SKM-1 (cell line): ENCODE measurements around the gene ACP6.
"Not testable (repeated sequence)": the region's sequence is repeated elsewhere in the genome, so short reads cannot be mapped to it uniquely, and the experiment has no call there.

Experiments used
- DNase-seq: peaks from one replicate; lab custom pipeline; 2025; ENCODE audit not compliant: unreplicated experiment; lab: John Stamatoyannopoulos, UW

Gene ACP6

GRCh38 chr1:147670319-147671001, at the start of gene ACP6:
TSS of gene ACP6 (minus strand) at chr1:147670524. CDS start at chr1:147670048, 476 bp downstream.
- peak; percentile 97 for DNase-seq

- DNase-seq = no peak
These were observed 49.4 kb upstream of the ACP6 start for GRCh38 chr1:147719711-147720225.

- no peak for DNase-seq
These were observed 48.8 kb upstream of the ACP6 start for GRCh38 chr1:147719029-147719698.

GRCh38 chr1:147717706-147718097, 47.4 kb upstream of the ACP6 start:
- DNase-seq = no peak

- no peak for DNase-seq
These were observed 46.9 kb upstream of the ACP6 start for GRCh38 chr1:147717051-147717705.

GRCh38 chr1:147712605-147713004, 42.3 kb upstream of the ACP6 start:
- no peak for DNase-seq

GRCh38 chr1:147700042-147701006, 30.0 kb upstream of the ACP6 start:
- peak; percentile 30 for DNase-seq

GRCh38 chr1:147699686-147700041, 29.3 kb upstream of the ACP6 start:
- DNase-seq = no peak

GRCh38 chr1:147683163-147683763, 12.9 kb upstream of the ACP6 start:
- no peak for DNase-seq

GRCh38 chr1:147680608-147681235, 10.4 kb upstream of the ACP6 start:
- not testable (repeated sequence) for DNase-seq

- not testable (repeated sequence) for DNase-seq
These were observed 7.4 kb upstream of the ACP6 start for GRCh38 chr1:147677681-147678080.

GRCh38 chr1:147676311-147677085, 6.2 kb upstream of the ACP6 start:
- no peak for DNase-seq

- no peak for DNase-seq
These were observed 3.5 kb upstream of the ACP6 start for GRCh38 chr1:147673816-147674215.

GRCh38 chr1:147673406-147673805, 3.1 kb upstream of the ACP6 start:
- no peak for DNase-seq

- no peak for DNase-seq
These were observed 630 bp downstream of the ACP6 start for GRCh38 chr1:147669469-147670318.

GRCh38 chr1:147665521-147665920, 4.8 kb downstream of the ACP6 start:
- DNase-seq = no peak

- DNase-seq = no peak
These were observed 6.1 kb downstream of the ACP6 start for GRCh38 chr1:147664206-147664605.

GRCh38 chr1:147654511-147654910, 15.8 kb downstream of the ACP6 start:
- no peak for DNase-seq
